MM.1S (cell line): Measurements from ENCODE around the gene OIT3.
"Not testable (repeated sequence)": the region's sequence is repeated elsewhere in the genome, so short reads cannot be mapped to it uniquely, and the experiment has no call there.

ENCODE experiments used
- DNase-seq: peaks from one replicate; pipeline ENCODE4 v3.0.0-alpha.2; 2015
- H2AFZ ChIP-seq: fragments of 300-600 bp; sonication (generic); 2 replicates; pipeline ENCODE4 v1.6.0; 2016; ENCODE audit warnings: antibody characterized with exemption, low read length
- H3F3A ChIP-seq: fragments of 300-600 bp; sonication (generic); 2 replicates; pipeline ENCODE4 v1.6.1; 2016; ENCODE audit warnings: mild to moderate bottlenecking, antibody characterized with exemption, low read length, moderate library complexity, mixed read lengths; ENCODE audit not compliant: insufficient read depth
- H3K27ac ChIP-seq: fragments of 300-600 bp; sonication (generic); 2 replicates; pipeline ENCODE4 v1.5.1; 2016; ENCODE audit warnings: mild to moderate bottlenecking, low read length
- H3K27me3 ChIP-seq: fragments of 300-600 bp; sonication (generic); replicated peaks from 2 replicates; pipeline ENCODE4 v1.6.0; 2016; ENCODE audit warnings: low read length; ENCODE audit not compliant: insufficient read depth
- H3K36me3 ChIP-seq: fragments of 300-600 bp; sonication (generic); replicated peaks from 2 replicates; pipeline ENCODE4 v1.6.1; 2016; ENCODE audit warnings: mild to moderate bottlenecking, low read length, mixed read lengths; ENCODE audit not compliant: insufficient read depth
- H3K4me1 ChIP-seq: fragments of 300-600 bp; sonication (generic); 2 replicates; pipeline ENCODE4 v1.6.1; 2016; ENCODE audit warnings: low read length, mixed read lengths
- H3K4me2 ChIP-seq: fragments of 300-600 bp; sonication (generic); 2 replicates; pipeline ENCODE4 v1.6.0; 2016; ENCODE audit warnings: low read depth, low read length
- H3K4me3 ChIP-seq: fragments of 300-600 bp; sonication (generic); 2 replicates; pipeline ENCODE4 v1.5.1; 2016; ENCODE audit warnings: low read length, mixed read lengths
- H3K79me2 ChIP-seq: fragments of 300-600 bp; sonication (generic); 2 replicates; pipeline ENCODE4 v1.6.1; 2016; ENCODE audit warnings: mixed run types, low read length, mixed read lengths
- H3K9ac ChIP-seq: fragments of 300-600 bp; sonication (generic); 2 replicates; pipeline ENCODE4 v1.6.1; 2016; ENCODE audit warnings: low read length, mixed read lengths
- H3K9me2 ChIP-seq: fragments of 300-600 bp; sonication (generic); replicated peaks from 2 replicates; pipeline ENCODE4 v1.6.1; 2016; ENCODE audit warnings: mild to moderate bottlenecking, low read length, mixed read lengths; ENCODE audit not compliant: insufficient read depth
- H3K9me3 ChIP-seq: fragments of 300-600 bp; sonication (generic); replicated peaks from 2 replicates; pipeline ENCODE4 v1.6.1; 2016; ENCODE audit warnings: mild to moderate bottlenecking, low read length, mixed read lengths; ENCODE audit not compliant: insufficient read depth
- H4K20me1 ChIP-seq: fragments of 300-600 bp; sonication (generic); 2 replicates; pipeline ENCODE4 v1.6.1; 2016; ENCODE audit warnings: mild to moderate bottlenecking, low read length, moderate library complexity, mixed read lengths; ENCODE audit not compliant: insufficient read depth
- CTCF ChIP-seq: fragments of 300-600 bp; sonication (generic); IDR thresholded peaks from 2 replicates; pipeline ENCODE4 v1.5.1; 2016; ENCODE audit warnings: antibody characterized with exemption, low read length, mixed read lengths
- EZH2 ChIP-seq: fragments of 300-600 bp; sonication (generic); optimal IDR thresholded peaks from 2 replicates; pipeline ENCODE3; 2017; ENCODE audit warnings: low read depth, mild to moderate bottlenecking, antibody characterized with exemption, low read length, mixed read lengths
- EZH2phosphoT487 ChIP-seq: fragments of 300-600 bp; sonication (generic); IDR thresholded peaks from 2 replicates; pipeline ENCODE4 v1.6.1; 2018; ENCODE audit warnings: antibody characterized with exemption, low read length

OIT3 gene

DNA sequence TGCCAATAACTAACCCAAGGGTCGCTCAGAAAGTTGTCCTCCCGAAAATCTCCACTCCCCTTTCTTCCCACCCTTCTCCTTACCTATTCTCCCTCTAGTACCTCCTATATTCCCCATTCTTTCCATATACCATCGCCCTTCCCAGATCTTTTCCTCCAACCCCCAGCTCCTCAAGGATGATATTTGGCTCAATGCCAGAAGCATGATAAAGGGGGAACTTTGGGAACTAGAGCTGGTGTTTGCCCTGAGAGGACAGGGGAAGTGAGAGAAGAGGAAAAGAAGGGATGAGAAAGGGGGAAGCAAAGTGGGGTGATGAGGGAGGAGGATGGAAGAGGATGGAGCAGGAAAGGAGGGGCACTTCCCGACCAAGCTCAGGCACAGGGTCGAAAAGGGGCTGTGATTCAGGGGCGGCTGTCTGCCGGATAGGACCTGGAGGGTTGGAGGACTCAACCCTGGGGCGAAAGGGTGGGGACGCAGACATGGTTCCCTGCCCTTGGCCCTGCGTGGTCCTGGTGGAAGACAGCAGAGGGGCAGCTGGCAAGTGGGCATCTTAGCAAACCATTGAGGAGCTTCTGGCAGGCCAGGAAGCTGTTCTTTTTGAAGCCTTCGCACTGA lies 1.8 kb downstream of the OIT3 start:
- no peak for DNase-seq
- no peaks in the 10 kb centered on the region for H3K27me3 ChIP-seq

GRCh38 chr10:72898616-72899015 lies 5.1 kb downstream of the OIT3 start:
- Histone ChIP-seq H2AFZ (no peak overlapping the region), H3K4me2 (no peak overlapping the region), H3K27me3 (no peaks in the 10 kb centered on the region), H3K9me3 (no peaks in the 10 kb centered on the region), H3K4me1 (no peaks in the 10 kb centered on the region), H3K79me2 (no peaks in the 10 kb centered on the region), H4K20me1 (no peaks in the 10 kb centered on the region), H3K27ac (no peak overlapping the region), H3K4me3 (no peak overlapping the region), H3K9ac (no peak overlapping the region), H3K9me2 (no peaks in the 10 kb centered on the region), H3F3A (no peaks in the 10 kb centered on the region), H3K36me3 (no peaks in the 10 kb centered on the region)
- no peak for DNase-seq
- TF ChIP-seq CTCF (no peak), EZH2 (no peak), EZH2phosphoT487 (no peak)

More for the DNA sequence above, 1.8 kb downstream of the OIT3 start:
- H4K20me1 ChIP-seq: no peaks in the 10 kb centered on the region
- no peak overlapping the region for H3K27ac ChIP-seq
- no peaks in the 10 kb centered on the region for H3K9me3 ChIP-seq
- no peak overlapping the region for H2AFZ ChIP-seq
- TF ChIP-seq CTCF (no peak), EZH2 (no peak), EZH2phosphoT487 (no peak)
- no peak overlapping the region for H3K4me3 ChIP-seq
- H3F3A ChIP-seq: no peaks in the 10 kb centered on the region
- H3K4me1 ChIP-seq: no peaks in the 10 kb centered on the region
- H3K9me2 ChIP-seq: no peaks in the 10 kb centered on the region
- H3K36me3 ChIP-seq: no peaks in the 10 kb centered on the region
- no peak overlapping the region for H3K4me2 ChIP-seq
- H3K9ac ChIP-seq: no peak overlapping the region
- no peaks in the 10 kb centered on the region for H3K79me2 ChIP-seq

- H3K9me3 ChIP-seq: no peaks in the 10 kb centered on the region
These were observed 6.0 kb downstream of the OIT3 start for GRCh38 chr10:72899545-72899944.

GRCh38 chr10:72903941-72904446 lies 10.5 kb downstream of the OIT3 start:
- H2AFZ ChIP-seq, H3K9me3 ChIP-seq, H3K9ac ChIP-seq, H3K9me2 ChIP-seq, H3K36me3 ChIP-seq, DNase-seq, H4K20me1 ChIP-seq, H3K4me3 ChIP-seq, H3K27me3 ChIP-seq, H3K27ac ChIP-seq, H3F3A ChIP-seq, H3K4me2 ChIP-seq, H3K79me2 ChIP-seq: not testable (repeated sequence)
- H3K4me1 ChIP-seq: peaks cover 11% of the 10 kb centered on the region

More at GRCh38 chr10:72899545-72899944, 6.0 kb downstream of the OIT3 start:
- Histone ChIP-seq H3K79me2 (no peaks in the 10 kb centered on the region), H3K36me3 (no peaks in the 10 kb centered on the region), H2AFZ (no peak overlapping the region), H3K4me1 (no peaks in the 10 kb centered on the region), H4K20me1 (no peaks in the 10 kb centered on the region), H3K27ac (no peak overlapping the region), H3K4me3 (no peak overlapping the region), H3F3A (no peaks in the 10 kb centered on the region), H3K4me2 (no peak overlapping the region), H3K9me2 (no peaks in the 10 kb centered on the region), H3K27me3 (no peaks in the 10 kb centered on the region), H3K9ac (no peak overlapping the region)
- DNase-seq: no peak
- no peak for TF ChIP-seq EZH2
- TF ChIP-seq EZH2phosphoT487: no peak
- no peak for TF ChIP-seq CTCF
